Ishikawa (cell line): ENCODE measurements around the gene IFNE.

Source experiments
- CEBPB ChIP-seq: IDR thresholded peaks from 2 replicates; pipeline ENCODE4 v1.6.1; 2012
- CREB1 ChIP-seq: IDR thresholded peaks from 2 replicates; pipeline ENCODE4 v1.6.1; 2012; ENCODE audit warnings: low read depth
- EGR1 ChIP-seq: IDR thresholded peaks from 2 replicates; pipeline ENCODE4 v1.6.1; 2012
- EP300 ChIP-seq: IDR thresholded peaks from 2 replicates; pipeline ENCODE4 v1.6.1; 2012; ENCODE audit warnings: borderline replicate concordance
- FOXM1 ChIP-seq: IDR thresholded peaks from 2 replicates; pipeline ENCODE4 v1.6.1; 2012; ENCODE audit warnings: low read depth, borderline replicate concordance
- MAX ChIP-seq: IDR thresholded peaks from 2 replicates; pipeline ENCODE4 v1.6.1; 2012
- NFIC ChIP-seq: IDR thresholded peaks from 2 replicates; pipeline ENCODE4 v1.6.1; 2012
- RAD21 ChIP-seq: IDR thresholded peaks from 2 replicates; pipeline ENCODE4 v1.6.1; 2012; ENCODE audit warnings: low read depth
- TAF1 ChIP-seq: IDR thresholded peaks from 2 replicates; pipeline ENCODE4 v1.6.1; 2012; ENCODE audit warnings: low read depth, mild to moderate bottlenecking
- TCF12 ChIP-seq: IDR thresholded peaks from 2 replicates; pipeline ENCODE4 v1.6.1; 2012; ENCODE audit warnings: low read depth
- TEAD4 ChIP-seq: IDR thresholded peaks from 2 replicates; pipeline ENCODE4 v1.6.1; 2012
- USF1 ChIP-seq: IDR thresholded peaks from 2 replicates; pipeline ENCODE4 v1.6.1; 2012
- YY1 ChIP-seq: IDR thresholded peaks from 2 replicates; pipeline ENCODE4 v1.6.1; 2012; ENCODE audit warnings: low read depth
- ZBTB7A ChIP-seq: IDR thresholded peaks from 2 replicates; pipeline ENCODE4 v1.6.1; 2012; ENCODE audit warnings: low read depth
- TF ChIP-seq, protein P1 (sequence below): IDR thresholded peaks from 2 replicates; pipeline ENCODE4 v1.6.1; 2012; ENCODE audit warnings: low read depth, mild to moderate bottlenecking

Gene IFNE

DNA sequence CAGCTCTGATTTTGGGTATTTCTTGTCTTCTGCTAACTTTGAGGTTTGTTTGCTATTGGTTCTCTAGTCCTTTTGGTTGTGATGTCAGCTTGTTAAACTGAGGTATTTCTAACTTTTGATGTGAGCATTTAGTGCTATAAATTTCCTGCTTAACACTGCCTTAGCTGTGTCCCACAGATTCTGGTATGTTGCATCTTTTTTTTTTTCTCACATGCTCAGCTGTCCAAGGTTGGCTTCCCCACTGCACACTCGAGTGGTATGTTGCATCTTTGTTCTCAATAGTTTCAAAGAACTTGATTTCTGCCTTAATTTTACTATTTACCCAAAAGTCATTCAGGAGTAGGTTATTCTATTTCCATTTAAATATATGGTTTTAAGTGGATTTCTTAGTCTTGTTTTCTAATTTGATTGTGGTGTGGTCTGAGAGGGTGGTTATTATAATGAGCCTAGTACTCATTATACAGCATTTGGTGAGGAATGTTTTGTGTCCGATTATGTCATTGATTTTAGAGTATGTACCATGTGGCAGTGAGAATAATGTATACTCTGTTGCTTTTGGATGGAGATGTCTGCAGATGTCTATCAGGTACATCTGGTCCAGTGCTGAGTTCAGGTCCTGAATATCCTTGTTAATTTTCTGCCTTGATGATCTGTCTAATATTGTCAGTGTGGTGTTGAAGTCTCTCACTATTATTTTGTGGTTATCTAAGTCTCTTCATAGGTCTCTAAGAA lies 42.2 kb upstream of the IFNE start:
- TF ChIP-seq CREB1 (no peak), MAX (no peak), YY1 (no peak), EGR1 (no peak), EP300 (no peak), TCF12 (no peak), ZBTB7A (no peak), NFIC (no peak), FOXM1 (no peak)

DNA sequence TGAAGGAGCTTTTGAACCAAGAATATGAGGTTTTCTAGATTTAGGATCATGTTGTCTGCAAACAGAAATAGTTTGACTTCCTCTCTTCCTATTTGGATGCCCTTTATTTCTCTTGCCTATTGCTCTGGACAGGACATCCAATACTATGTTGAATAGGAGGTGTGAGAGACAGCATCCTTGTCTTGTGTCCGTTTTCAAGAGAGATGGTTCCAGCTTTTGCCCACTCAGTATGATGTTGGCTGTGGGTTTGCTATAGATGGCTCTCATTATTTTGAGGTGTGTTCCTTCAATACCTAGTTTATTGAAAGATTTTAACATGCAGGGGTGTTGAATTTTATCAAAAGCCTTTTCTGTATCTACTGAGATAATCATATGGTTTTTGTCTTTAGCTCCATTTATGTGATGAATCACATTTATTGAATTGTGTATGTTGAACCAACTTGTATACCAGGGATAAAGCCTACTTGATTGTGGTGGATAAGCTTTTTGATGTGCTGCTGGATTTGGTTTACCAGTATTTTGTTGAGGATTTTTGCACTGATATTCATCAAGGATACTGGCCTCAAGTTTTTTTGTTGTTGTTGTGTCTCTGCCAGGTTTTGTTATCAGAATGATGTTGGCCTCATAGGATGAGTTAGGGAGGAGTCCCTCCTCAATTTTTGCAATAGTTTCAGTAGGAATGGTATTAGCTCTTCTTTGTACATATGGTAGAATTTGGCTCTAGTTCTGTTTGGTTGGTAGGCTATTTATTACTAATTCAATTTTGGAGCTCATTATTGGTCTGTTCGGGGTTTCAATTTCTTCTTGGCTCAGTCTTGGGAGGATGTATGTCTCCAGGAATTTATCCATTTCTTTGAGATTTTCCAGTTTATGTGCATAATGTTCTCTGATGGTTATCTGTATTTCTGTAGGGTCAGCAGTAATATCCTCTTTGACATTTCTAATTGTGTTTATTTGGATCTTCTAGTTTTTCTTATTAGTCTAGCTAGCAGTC lies 41.2 kb upstream of the IFNE start:
- no peak for TF ChIP-seq ZBTB7A
- no peak for TF ChIP-seq EGR1
- TF ChIP-seq, protein P1, sequence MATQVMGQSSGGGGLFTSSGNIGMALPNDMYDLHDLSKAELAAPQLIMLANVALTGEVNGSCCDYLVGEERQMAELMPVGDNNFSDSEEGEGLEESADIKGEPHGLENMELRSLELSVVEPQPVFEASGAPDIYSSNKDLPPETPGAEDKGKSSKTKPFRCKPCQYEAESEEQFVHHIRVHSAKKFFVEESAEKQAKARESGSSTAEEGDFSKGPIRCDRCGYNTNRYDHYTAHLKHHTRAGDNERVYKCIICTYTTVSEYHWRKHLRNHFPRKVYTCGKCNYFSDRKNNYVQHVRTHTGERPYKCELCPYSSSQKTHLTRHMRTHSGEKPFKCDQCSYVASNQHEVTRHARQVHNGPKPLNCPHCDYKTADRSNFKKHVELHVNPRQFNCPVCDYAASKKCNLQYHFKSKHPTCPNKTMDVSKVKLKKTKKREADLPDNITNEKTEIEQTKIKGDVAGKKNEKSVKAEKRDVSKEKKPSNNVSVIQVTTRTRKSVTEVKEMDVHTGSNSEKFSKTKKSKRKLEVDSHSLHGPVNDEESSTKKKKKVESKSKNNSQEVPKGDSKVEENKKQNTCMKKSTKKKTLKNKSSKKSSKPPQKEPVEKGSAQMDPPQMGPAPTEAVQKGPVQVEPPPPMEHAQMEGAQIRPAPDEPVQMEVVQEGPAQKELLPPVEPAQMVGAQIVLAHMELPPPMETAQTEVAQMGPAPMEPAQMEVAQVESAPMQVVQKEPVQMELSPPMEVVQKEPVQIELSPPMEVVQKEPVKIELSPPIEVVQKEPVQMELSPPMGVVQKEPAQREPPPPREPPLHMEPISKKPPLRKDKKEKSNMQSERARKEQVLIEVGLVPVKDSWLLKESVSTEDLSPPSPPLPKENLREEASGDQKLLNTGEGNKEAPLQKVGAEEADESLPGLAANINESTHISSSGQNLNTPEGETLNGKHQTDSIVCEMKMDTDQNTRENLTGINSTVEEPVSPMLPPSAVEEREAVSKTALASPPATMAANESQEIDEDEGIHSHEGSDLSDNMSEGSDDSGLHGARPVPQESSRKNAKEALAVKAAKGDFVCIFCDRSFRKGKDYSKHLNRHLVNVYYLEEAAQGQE, result no peak
- TF ChIP-seq CEBPB, result no peak
- TF ChIP-seq MAX, result no peak

GRCh38 chr9:21522348-21522747 lies 40.2 kb upstream of the IFNE start:
- TF ChIP-seq MAX (no peak), ZBTB7A (no peak), YY1 (no peak), CREB1 (no peak), TAF1 (no peak), NFIC (no peak), TCF12 (no peak)

DNA sequence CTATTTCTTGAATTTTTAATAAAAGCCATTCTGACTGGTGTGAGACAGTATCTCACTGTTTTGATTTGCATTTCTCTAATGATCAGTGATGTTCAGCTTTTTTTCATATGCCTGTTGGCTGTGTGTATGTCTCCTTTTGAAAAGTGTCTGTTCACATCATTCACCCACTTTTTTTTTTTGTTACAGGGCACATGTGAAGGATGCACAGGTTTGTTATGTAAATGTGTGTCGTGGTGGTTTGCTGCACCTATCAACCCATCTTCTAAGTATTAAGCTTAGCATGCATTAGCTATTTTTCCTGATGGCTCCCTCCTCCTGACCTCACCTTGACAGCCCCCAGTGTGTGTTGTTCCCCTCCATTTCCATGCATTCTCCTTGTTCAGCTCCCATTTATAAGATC lies 39.3 kb upstream of the IFNE start:
- TF ChIP-seq TCF12 (no peak), CEBPB (no peak), FOXM1 (no peak), EP300 (no peak), YY1 (no peak), TEAD4 (no peak), ZBTB7A (no peak), USF1 (no peak), MAX (no peak), CREB1 (no peak), TAF1 (no peak), RAD21 (no peak), NFIC (no peak), EGR1 (no peak)
- TF ChIP-seq, protein P1, result no peak

DNA sequence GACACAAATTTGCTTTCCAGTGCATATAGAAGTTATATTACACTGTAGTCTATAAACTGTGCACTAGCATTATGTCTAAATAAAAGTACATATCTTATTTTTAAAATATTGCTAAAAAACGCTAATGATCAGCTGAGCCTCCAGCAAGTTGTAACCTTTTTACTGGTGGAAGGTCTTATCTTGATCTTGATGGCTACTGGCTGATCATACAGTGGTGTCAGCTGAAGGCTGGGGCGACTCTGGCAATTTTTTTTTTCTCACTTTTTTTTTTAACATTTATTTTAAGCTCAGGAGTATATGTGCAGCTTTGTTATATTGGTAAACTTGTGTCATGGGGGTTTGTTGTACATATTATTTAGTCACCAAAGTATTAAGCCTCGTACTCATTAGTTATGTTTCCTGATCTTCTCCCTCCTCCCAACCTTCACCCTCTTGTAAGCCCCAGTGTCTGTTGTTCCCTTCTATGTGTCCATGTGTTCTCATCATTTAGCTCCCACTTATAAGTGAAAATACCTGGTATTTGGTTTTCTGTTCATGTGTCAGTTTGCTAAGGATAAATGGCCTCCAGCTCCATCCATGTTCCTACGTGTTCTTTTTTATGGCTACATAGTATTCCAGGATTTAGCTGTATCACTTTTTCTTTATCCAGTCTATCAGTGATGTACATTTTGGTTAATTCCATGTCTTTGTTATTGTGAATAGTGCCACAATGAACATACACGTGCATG lies 38.6 kb upstream of the IFNE start:
- no peak for TF ChIP-seq TAF1
- no peak for TF ChIP-seq TEAD4
